Stimulated activated naive CD4-positive, alpha-beta T cell treated with Interleukin-2 at 50 U/mL for 16 hours (primary cell): ENCODE measurements around the gene NPDC1.

Source experiments
- DNase-seq: peaks from one replicate; lab custom pipeline; 2025; lab: John Stamatoyannopoulos, UW

Gene NPDC1

GRCh38 chr9:137056739-137057415, 10.9 kb upstream of the NPDC1 start:
- DNase-seq: no peak

- no peak for DNase-seq
Observed at GRCh38 chr9:137055385-137056364, 9.7 kb upstream of the NPDC1 start.

DNA sequence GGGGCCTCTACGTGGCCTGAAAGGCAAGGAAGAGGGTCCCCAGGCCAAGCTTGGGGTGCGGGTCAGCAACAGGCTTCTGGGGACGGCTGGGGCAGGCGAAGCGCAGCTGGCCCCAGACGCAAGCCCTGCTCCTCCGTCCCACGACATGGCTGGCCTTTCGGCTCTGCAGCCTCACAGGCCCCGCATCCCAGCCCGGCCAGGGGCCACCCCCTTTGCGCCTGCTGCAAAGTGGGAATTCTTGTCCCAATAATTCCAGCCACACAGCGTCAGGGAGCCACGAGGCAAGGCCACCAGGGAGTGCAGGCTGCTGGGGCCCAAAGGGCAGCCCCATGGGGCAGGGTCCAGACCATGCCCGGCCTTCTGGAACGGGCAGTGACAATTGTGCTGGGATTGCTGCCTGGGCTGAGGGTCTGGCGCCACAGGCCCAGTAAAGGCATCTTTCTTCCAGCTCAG, 9.0 kb upstream of the NPDC1 start:
- no peak for DNase-seq

DNA sequence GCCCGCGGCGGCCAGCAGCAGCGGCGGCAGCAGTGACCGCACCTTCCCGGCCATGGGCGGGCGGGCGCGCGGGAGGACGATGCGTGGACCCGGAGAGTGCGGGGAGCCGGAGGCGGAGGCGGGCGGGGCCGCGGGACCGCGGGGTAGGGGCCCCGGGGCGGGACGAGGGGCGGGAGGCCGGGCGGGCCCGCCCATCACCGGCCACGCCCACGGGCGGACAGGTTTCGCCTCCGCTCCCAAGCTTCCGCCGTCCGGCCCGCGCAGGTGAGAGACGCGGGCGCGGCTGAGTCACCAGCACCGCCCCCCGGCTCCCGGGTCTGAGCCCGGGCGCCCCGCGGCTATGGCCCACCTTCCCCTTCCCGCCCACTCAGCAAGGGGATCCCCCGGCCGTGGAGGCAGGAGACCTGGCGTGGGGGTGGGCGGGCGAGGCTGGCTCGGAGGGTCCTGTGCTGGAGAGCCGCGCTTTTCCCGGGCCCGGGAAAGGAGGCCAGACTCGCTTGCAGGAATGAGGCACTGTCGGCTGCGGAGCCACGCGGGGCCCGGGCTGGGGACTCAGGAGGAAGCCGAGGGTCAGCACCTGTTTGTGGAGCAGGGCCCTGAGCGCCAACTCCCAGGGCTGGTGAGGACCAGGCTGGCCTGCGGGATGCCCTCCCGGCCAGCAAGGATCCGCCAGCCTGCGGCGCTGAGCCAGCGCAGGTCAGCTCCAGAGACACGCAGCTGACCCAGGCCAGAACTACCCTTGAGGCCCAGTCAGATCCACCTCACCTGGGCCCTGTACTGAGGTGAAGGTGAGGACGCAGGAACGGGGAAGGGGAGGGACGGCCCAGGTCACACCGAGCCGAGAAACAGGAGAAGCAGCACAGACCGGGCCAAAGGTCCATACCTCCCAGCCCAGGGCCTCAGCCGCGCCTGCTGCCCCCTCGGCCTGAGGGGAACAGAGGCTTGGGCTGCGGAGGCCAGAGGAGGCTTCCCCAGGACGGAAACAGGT, 8.3 kb upstream of the NPDC1 start, which contains the start of gene ENTPD2:
Gene ENTPD2, minus strand, starts transcription at position 118 of the 988 bp plus-strand sequence. Its CDS starts 64 bp downstream, at position 54.
- DNase-seq: peak; percentile 16

DNA sequence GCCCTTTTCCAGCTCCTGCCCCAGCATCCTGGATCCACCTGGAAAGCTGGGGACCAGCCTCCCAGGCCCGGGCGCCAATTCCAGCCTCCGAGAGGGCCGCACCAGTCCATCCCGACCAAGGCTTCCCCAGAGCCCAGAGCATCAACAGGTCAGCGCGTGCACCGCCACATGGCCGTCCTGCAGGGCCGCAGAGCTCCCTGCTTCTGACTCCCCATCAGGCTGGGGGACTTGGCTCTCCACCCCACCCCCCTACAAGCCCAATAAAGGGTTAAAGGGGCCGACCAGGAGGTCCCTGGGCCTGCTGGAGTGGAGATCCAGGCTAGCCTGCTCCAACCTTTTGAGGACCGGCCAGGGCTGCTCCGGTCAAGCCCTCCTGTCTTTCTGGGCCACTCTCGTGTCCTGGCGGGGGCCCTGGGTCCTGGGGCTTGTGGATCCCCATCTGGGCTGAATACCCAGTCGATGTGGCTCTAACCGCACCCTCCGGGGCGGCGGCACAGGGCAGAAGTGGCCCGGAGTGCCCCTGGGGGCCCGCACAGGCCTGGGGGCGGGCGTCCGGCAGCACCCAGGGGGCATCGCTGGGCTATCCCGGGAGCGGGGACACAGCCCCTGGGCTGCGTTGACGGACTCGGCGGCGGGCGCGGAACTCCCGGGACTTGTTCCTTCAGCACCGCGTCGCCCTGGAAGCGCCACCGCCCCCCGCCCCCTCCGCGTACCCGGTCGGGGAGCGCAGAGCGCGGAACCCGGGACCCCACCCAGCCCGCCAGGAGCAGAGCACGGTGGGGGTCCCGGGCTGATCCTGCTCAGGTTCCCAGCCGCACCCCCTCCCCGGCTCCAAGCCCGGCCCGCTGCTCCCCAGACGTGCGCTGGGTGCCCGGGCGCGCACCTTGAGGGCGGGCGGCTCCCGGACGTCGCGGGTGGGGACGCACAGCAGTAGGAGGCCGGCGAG, 7.3 kb upstream of the NPDC1 start:
- DNase-seq: no peak

DNA sequence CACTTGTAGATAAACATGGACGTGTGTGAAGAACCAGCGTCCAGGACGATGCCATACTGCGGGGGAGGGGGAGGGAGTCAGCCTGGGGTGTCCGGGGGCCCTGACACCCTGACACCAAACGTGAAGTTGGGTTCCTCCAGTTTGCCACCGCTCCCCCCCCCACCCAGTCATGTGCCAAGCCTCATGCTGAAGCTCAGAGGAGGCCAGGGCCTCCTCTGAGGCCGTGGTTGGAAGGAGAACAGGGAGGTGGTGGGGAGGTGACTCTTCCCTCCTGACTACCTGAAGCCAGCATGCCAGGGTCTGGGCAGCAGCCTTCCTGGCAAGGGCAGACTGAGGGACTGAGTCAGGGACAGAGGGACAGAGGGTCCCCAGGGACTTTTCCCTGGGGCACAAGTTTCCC, 6.3 kb upstream of the NPDC1 start:
- no peak for DNase-seq

DNA sequence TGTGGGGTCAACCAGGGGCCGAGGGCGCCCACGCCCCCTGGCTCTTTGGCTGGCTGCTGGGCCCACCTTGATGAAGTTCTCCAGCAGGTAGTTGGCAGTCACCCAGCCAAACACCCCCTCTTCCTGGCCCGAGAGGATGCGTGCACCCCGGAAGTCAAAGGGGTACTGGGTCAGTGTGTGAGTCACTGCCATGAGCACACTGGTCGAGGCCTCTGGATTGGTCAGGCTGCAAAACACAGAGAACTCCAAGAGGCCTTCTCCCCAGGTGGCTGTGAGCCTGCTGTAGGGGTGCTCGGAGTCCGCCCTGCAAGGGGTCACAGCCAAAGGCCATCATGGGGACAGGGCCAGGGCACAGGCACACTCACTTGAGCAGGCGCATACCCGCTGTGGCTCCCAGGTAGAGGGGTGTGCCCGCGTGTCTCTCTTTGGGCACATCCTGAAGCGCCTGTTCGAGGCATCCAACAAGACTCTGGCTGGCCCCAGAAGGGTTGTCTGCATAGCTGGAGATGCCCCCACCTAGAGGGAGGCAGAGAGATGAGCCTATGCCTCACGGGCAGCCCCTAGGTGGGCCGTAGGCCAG, 5.3 kb upstream of the NPDC1 start:
- no peak for DNase-seq

DNA sequence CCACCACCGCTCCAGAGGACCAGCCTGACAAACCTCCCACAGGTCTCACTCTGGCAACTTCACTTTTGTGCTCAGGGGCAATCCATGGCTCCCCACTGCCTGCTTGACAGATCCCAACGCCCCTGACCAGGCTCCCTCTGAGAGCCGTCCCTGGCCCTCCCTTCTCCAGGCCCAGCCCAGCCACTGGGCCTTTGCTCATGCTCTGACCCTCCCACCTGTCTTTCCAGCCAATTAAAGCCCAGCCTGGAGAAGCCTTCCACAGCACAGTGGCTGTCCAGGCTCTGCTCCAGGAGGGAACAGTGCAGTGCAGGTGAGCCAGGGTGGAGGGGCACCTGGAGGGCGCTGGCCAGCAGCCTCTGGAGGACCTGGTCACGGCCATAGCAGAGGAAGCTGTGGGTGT, 4.6 kb upstream of the NPDC1 start:
- no peak for DNase-seq

GRCh38 chr9:137049544-137050449, 3.8 kb upstream of the NPDC1 start:
- peak; percentile 31 for DNase-seq

GRCh38 chr9:137048655-137049543, 2.9 kb upstream of the NPDC1 start:
- DNase-seq: no peak

DNA sequence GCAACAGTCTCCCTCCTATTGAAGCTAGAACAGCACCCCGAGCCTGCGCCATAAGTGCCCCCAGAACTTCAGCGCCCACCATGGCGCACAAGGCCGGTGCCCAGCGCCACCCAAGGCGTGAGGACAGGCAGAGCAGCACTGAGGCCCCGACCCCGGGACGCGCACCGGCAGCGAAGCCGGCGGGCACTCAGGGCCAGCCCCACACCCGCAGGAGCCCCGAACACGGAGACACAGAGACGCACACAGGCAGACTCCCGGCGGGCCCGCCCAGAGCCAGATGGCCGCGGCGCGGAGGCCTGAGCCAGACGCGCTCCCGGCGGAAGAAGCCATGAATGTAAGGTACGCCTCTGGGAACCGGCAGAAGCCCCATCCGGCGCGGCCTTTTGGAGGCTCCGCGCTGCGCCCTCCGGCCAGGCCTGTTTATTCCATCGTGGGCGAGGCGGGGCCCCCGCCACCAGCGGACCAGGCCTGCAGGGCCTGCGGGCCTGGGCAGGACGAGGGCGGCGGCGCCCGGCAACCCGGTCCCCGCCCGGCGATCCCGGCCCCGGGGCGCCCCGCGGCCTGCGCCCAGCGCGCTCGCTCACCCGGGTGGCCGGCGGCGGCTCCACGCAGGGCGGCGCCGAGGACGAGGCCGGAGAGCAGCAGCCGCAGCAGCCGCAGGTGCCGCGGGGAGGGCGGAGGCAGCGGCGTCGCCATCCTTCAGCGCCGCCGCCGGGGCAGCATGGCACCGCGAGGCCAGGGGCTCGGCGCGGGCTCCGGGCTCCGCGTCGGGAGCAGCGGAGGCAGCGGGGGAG, 486 bp downstream of the NPDC1 start:
- no peak for DNase-seq

DNA sequence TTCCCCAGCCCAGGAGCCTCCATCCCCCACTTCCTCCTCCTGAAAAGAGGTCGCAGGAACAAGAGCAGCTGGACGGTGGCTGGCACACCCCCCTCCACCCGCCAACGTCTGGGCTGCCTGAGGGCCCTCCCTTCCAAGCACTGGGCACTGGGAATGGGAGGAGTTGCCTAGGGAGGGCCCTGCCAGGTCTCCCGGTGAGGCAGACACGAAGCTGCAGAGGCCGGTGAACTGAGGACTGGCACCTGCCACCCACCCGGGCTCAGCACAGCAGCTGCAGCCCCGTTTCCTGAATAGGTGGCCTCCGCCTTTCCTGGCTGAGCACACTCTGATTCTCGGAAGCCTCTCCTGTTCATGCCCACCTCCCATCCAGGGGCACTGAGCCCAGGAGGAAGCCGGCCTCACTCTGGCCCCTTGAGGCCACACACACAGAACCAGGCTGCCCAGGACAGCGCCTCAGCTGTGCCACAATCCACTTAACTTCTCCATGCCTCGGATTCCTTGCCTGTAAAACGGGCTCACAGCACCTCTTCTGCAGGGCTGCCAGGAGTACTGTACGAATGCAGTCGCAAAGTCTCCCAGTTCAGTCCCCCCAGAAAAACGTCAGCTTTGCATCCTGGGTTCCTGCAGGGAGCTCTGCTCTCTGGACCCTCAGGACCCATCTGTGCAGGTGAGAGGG, 1.3 kb downstream of the NPDC1 start:
- DNase-seq: no peak

DNA sequence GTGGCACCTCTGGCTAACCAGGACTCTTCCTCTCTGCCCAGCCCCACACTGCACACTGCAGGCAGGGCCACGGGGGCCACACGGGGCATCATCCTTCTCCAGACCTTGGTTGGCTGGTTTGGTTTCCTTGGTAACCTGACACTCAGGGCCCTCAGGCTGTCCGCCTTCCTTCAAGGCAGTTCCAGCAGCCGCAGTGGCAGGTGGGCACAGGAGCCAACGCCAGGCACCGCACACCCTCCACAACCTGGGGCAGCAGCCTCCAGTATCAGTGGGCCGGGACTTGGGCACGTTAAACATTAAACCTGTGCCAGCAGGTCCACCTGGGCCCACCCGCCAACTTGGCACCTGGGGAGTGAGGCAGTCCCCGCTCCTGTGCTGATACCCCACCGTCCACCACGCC, 1.9 kb downstream of the NPDC1 start:
- DNase-seq: no peak

- DNase-seq: no peak
Observed at GRCh38 chr9:137042751-137043727, 2.9 kb downstream of the NPDC1 start.

DNA sequence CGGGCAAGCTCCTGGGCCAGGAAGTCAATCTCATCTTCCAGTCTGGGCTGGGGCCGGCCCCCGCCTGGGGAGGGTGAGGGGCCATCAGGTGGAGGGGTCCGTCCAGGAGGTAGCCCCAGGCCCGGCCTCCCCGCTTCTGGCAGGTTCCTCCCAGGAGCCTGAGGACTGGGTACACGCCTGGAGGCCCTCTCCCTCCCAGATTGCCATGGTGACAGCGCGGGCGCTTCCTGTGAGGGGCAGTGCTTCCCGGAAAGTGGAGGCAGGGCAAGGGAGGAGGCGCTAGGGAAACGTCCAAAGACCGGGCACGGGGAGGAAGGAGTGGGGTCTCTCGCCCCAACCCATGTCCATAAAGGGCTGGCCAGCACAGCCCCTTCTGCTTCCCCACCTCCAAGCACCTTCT, 4.9 kb downstream of the NPDC1 start:
- no peak for DNase-seq

GRCh38 chr9:137040568-137040967, 5.4 kb downstream of the NPDC1 start:
- DNase-seq: no peak
